GM21737 (cell line): Measurements from ENCODE around the gene SERPINI2.
"Not testable (repeated sequence)": the region's sequence is repeated elsewhere in the genome, so short reads cannot be mapped to it uniquely, and the experiment has no call there.

ENCODE experiments used
- ATAC-seq: cut with Tn5 transposase; IDR thresholded peaks from one replicate; pipeline ENCODE4 v1.9.1; 2021; ENCODE audit warnings: mild to moderate bottlenecking, moderate library complexity; ENCODE audit not compliant: unreplicated experiment

Gene SERPINI2

DNA sequence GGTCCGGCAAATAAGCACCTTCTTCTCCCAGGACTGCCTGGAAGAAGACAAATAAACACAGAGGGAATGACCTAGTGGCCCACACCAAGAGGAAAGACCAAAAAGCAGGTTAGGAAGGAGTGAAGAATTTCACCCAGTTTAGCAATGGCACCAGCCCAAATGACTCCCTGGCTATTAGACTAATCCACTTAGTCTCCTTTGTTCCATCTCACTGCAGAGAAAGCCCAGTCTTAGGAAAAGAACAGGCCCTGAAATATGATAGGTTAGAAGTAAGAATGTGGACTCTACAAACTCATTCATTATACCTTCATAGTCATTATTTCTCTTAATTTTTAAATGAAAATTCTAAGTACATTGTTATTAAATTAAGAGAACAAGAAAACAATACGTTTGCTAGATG is 23.2 kb downstream of the SERPINI2 start:
- no peak for ATAC-seq

DNA sequence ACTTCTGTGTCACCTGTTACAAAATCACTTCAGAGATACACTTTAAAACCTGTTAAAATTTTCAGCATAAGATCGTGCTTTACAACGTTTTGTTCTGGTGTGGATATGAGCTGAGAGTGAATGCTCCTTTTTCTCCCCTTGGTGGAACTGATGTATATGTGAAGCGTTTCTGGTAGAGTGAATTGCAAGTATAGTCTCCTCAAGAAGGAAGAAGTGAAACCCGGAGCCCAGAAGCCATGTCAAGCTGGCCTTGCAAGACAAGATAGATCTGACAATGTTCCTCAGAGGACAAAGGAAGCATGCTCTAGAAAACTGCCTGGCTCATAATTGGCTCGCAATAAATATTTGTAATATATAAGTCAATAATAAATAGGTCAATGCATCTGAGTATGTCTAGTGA is 23.6 kb downstream of the SERPINI2 start:
- no peak for ATAC-seq

DNA sequence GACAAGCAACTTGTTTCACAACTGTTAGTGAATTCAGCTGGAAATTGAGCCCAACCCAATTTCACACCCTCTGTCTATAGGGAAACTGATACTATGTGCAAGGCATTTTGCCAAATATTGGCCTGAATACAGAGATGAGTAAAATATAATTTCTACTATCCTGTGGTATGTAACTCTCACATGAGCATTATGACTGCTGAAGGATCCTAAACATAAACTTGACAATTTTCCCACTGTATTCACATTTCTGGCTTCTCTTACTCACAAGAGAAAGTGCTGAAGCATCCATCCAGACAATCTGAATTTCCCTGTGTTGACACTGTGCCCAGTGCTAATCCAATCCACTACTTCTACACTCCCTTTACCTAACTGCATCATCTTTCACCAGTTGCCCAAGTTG is 28.4 kb downstream of the SERPINI2 start:
- no peak for ATAC-seq

DNA sequence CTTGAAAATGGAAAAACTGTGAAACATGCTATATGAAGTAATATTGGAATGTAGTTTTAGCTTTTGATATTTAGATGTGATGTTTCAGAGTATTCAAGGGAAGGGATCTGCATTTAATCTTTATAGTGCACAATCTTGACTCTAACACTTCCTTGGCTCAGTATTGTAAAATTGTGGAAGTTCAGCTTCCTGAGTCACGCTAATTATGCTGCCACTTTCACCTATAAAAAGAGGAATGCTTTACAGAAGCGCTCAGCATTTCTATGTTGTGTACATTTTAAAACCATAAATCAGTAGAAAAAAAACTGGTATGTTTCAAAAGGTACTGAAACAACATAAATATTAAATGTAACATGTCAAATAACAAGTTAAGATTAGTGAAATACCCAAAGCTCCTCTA is 32.6 kb downstream of the SERPINI2 start:
- no peak for ATAC-seq

DNA sequence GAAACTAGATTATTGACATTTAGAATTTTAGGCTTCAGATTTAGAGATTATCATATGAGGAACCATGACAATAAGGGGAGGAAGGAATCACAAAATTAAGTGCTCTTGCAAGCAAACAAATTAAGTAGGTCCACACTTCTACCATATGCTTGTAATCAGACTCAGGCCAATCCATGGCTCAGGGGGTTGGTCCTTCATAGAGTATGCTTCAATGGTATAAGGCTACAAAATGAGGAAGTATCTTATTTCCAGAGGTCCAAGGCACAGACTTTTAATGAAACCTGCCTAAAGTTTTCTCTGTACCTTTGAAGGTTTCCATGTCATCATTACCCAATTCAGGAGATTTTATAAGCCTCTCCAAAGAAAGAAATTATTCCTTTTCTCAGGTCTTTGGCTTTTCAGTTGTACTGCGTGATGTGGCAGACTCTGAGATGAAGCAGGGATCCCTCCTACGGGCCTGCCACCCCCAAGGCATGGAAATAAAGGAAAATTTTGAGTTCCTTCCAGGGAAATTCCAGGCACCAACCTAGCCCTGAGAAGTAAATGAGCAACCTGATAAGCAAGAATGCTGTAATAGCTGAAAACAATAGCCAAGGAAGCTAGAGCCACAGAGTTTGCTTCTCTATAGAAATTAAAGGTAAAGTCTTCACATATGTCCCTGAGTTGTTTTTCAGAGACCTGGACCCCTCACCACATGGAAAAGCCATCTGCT is 36.3 kb downstream of the SERPINI2 start:
- no peak for ATAC-seq

DNA sequence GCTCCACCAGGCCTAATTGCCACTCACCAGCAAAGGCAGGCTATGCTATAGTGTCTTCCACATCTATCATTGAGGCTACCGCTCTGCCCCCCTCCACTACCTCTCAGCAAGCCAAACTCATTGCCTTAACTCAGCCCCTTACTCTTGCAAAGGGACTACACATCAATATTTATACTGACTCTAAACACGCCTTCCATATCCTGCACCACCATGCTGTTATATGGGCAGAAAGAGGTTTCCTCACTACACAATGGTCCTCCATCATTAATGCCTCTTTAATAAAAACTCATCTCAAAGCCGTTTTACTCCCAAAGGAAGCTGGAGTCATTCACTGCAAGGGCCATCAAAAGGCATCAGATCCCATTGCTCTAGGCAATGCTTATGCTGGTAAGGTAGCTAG is 46.9 kb downstream of the SERPINI2 start:
- ATAC-seq: not testable (repeated sequence)

DNA sequence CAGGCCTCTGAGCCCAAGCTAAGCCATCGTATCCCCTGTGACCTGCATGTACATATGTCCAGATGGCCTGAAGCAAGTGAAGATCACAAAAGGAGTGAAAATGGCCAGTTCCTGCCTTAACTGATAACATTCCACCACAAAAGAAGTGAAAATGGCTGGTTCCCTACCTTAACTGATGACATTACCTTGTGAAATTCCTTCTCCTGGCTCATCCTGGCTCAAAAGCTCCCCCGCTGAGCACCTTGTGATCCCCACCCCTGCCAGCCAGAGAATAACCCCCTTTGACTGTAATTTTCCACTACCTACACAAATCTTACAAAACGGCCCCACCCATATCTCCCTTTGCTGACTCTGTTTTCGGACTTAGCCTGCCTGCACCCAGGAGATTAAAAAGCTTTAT is 51.4 kb downstream of the SERPINI2 start:
- not testable (repeated sequence) for ATAC-seq

DNA sequence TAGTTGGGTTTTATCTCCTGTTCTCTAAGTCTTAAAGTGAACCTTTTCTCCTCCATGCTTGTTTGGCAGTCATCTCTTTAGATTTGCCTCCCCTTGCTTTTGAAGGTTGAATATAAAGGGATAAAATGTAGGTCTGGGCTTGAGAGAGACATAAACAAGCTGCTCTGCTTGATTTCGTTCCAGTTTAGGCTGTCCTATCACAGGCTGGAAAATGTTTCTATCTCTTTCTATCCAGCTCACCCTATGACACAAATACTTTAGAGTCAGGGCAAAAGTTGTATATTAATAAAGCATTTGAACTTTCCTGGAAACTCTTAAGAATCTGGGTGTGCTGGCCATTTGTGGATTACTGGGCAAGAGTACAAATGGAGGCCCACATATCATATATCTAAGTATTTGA is 64.2 kb downstream of the SERPINI2 start:
- ATAC-seq: no peak

DNA sequence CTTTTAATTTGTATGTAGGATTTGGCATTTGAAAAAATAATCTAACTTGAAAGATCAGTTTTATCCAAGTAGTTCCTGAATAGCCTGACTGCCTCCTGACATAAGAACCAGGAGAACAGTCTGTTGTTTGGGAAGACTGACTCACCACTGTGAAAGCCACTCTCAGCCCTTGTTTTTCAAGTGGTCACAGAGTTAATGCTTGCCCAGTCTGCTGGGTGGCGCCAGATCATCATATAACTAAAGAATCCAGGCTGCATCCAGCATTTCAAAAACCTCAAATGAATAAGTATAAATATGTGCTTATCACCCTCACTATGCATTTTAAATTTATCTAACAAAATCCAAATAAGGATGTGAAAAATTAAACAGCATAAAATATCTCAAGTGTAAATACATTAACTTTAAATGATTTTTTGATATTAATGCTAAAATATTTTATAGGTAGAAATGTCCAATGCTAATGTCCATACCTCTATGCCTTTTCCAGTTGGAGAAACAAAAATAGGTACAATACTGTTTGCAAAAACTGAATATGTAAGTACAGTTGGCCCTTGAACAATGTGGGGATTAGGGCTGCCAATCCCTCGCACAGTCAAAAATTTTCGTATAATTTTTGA is 66.9 kb downstream of the SERPINI2 start:
- no peak for ATAC-seq

DNA sequence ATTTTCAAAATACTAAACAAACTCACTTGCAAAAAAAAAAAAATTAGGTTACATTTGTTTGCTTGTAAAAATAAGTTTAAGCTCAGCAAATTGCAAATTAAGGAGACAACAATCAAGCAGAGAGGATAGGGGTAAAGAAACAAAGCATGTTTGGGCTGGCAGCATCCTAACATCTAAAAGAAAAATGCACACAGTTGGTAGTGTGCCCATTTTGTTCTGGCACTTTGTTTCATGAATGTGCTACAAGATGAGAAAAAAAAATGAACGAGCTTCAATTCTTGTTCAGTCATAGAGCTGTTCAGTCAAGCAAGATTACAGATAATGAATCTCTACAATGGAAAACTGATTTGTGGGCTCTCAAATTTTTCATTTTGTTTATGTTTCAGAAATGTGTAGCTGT is 76.0 kb downstream of the SERPINI2 start:
- ATAC-seq: no peak

DNA sequence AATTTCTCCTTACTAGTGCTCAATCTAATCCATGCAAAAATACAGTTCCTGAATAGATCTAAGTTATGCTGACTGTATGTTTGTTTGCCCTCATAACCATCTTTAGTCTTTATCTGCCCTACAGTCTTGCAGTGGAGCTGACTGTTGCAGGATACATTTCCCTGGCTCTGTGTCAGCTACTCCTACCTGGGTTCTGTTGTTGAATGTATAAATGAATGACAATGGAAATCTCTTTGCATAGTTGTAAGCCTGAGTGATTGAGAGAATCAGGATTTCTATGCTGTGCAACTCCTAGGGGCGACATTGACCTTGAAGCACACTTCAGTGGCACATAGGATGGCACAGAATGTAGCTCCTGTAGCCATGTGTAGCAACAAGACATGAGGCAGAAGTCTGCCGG is 77.8 kb downstream of the SERPINI2 start:
- ATAC-seq: no peak

DNA sequence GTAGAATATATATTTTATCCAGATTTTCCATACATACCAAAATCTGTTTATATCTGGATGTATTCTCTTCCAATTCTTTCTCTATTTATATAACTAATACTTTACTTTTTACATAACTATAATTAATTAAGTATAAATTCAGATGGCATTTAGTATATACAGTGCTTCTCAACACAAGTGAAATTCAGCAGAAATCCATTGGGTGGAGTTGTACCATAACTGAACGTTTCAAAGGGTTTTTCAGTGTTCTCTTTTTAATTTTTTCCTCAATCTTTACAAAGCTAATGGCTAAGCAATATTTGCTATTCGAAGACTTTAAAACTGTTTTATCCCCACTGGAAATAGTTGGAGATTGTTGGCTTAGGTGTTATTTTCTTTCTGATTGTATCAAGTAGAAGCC is 79.8 kb downstream of the SERPINI2 start:
- no peak for ATAC-seq
